Suprapubic skin (tissue), 4 donors: ENCODE measurements around the gene PCSK4.

Source experiments
- CTCF ChIP-seq, 2 donors: fragments of 200-600 bp in 1 of 2; fragments of 450-650 bp in 1 of 2; sonication (generic) in 1 of 2; IDR thresholded peaks; one replicate each; pipeline ENCODE4 v1.5.1; 2016 to 2019; ENCODE audit warnings: antibody characterized with exemption in 2 of 2, mild to moderate bottlenecking in 1 of 2, moderate library complexity in 1 of 2
- EP300 ChIP-seq: sonication (generic); formaldehyde crosslinking; IDR thresholded peaks from one replicate; pipeline ENCODE4 v1.6.1; 2017; ENCODE audit warnings: antibody characterized with exemption
- POLR2A ChIP-seq, 2 donors: fragments of 450-650 bp; IDR thresholded peaks; one replicate each; pipeline ENCODE4 v1.6.1; 2017; ENCODE audit warnings: antibody characterized with exemption in 2 of 2, mild to moderate bottlenecking in 2 of 2, moderate library complexity in 2 of 2
- POLR2AphosphoS5 ChIP-seq, 3 donors: sonication (generic); formaldehyde crosslinking; IDR thresholded peaks; one replicate each; pipeline ENCODE4 v1.6.1; 2017; ENCODE audit warnings: antibody characterized with exemption in 3 of 3

- TF ChIP-seq POLR2AphosphoS5 (IDR thresholded peaks at IDR 0.05) = no peak
- TF ChIP-seq CTCF (IDR thresholded peaks at IDR 0.05) = no peak
- no peak for TF ChIP-seq EP300
- no peak for TF ChIP-seq POLR2A (IDR thresholded peaks at IDR 0.05)
Observed at GRCh38 chr19:1446713-1447481, 43.3 kb downstream of the PCSK4 start.
